HG02981 (cell line): ENCODE results near the gene JAKMIP1.
"Not testable (repeated sequence)": the region's sequence is repeated elsewhere in the genome, so short reads cannot be mapped to it uniquely, and the experiment has no call there.

Experiments
- ATAC-seq: cut with Tn5 transposase; IDR thresholded peaks from one replicate; pipeline ENCODE4 v1.9.1; 2021; ENCODE audit warnings: mild to moderate bottlenecking, moderate library complexity; ENCODE audit not compliant: unreplicated experiment

JAKMIP1 gene

GRCh38 chr4:6150046-6150735 is 50.2 kb downstream of the JAKMIP1 start:
- no peak for ATAC-seq

- ATAC-seq: no peak
Observed at GRCh38 chr4:6148506-6149205, 51.7 kb downstream of the JAKMIP1 start.

GRCh38 chr4:6147441-6147840 is 52.9 kb downstream of the JAKMIP1 start:
- ATAC-seq: no peak

GRCh38 chr4:6143603-6144181 is 56.7 kb downstream of the JAKMIP1 start:
- ATAC-seq: no peak

GRCh38 chr4:6142935-6143602 is 57.3 kb downstream of the JAKMIP1 start:
- ATAC-seq: no peak

- no peak for ATAC-seq
Observed at GRCh38 chr4:6142511-6142910, 57.8 kb downstream of the JAKMIP1 start.

GRCh38 chr4:6141554-6141953 is 58.8 kb downstream of the JAKMIP1 start:
- ATAC-seq: no peak

GRCh38 chr4:6141021-6141420 is 59.3 kb downstream of the JAKMIP1 start:
- not testable (repeated sequence) for ATAC-seq

- ATAC-seq: no peak
Observed at GRCh38 chr4:6137747-6138135, 62.6 kb downstream of the JAKMIP1 start.

- ATAC-seq: no peak
Observed at GRCh38 chr4:6137027-6137746, 63.2 kb downstream of the JAKMIP1 start.

GRCh38 chr4:6134612-6135220 is 65.6 kb downstream of the JAKMIP1 start:
- ATAC-seq: peak; percentile 86

- ATAC-seq: no peak
Observed at GRCh38 chr4:6132716-6133115, 67.6 kb downstream of the JAKMIP1 start.

GRCh38 chr4:6128221-6128850 is 72.0 kb downstream of the JAKMIP1 start:
- ATAC-seq: no peak

GRCh38 chr4:6126971-6127745 is 73.2 kb downstream of the JAKMIP1 start:
- ATAC-seq: no peak

GRCh38 chr4:6125103-6125651 is 75.2 kb downstream of the JAKMIP1 start:
- ATAC-seq: no peak

- ATAC-seq: no peak
Observed at GRCh38 chr4:6124386-6125102, 75.8 kb downstream of the JAKMIP1 start.

GRCh38 chr4:6123976-6124375 is 76.4 kb downstream of the JAKMIP1 start:
- ATAC-seq: no peak

GRCh38 chr4:6123541-6123940 is 76.8 kb downstream of the JAKMIP1 start:
- ATAC-seq: no peak
